Measurements from ENCODE around the gene FYTTD1.
"Not testable (repeated sequence)": the region's sequence is repeated elsewhere in the genome, so short reads cannot be mapped to it uniquely, and the experiment has no call there.

FYTTD1 gene

DNA sequence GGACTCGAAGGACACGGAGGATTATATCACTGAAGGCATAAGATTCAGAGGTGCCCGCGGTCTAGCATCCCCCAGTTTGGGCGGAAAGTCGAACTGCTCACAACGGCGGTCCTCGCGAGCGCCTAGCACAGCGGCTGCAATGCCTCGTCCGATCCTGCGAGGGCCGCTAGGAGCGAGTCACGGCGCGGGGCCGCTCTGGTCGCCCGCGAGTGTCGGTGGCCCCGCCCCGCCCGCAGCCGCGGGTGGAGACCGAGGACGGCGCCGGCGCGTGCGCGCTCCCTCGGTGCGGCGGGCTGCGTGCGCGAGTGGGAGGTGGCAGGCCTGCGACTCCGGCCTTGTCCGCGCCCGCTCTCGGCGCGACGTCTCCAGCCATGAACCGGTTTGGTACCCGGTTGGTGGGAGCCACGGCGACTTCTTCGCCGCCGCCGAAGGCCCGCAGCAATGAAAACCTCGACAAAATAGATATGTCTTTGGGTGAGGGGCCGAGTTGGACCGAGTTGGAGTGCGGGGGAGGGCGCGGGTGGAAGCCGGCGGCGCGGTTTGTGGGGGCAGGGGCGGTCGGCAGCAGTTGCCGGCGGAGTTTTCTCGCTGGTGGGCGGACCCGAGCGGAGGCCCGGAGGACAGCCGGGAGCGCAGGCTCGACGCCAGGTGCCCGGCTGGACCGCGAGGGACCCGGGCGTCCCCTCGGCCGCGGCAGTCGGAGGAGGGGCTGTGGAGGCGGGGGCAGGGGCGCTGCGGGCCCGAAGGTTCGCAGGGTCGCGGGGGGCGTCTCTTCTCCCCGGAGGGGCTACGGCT, at the start of gene FYTTD1:
FYTTD1 (plus strand) TSS at position 283 of the 795 bp plus-strand sequence; CDS start at position 372, 89 bp downstream.
- DNase-seq (ENCODE audit: low read depth), result peak; percentile 86

- DNase-seq (ENCODE audit: low read depth), result no peak
Measured at GRCh38 chr3:197700095-197700494, 49.6 kb upstream of the FYTTD1 start.

DNA sequence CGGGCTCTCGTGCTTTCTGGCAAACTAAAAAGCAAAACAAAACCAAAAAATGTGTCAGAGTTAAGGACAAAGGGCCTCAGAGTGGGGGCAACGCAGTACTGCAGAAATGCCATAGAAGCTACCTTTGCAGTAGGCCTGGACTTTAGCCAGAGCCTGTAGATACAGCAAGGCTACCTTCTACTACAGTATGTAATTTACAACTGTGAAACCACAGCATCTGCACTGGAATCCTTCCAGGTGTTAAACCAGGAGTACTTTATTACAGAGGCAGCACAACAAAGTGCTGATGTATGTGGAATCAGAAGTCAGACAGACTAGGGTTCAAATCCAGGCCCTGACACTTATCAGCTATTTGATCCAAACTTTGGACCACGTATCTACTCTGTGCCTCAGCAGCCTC, 47.8 kb upstream of the FYTTD1 start:
- DNase-seq (ENCODE audit: low read depth), result no peak

DNA sequence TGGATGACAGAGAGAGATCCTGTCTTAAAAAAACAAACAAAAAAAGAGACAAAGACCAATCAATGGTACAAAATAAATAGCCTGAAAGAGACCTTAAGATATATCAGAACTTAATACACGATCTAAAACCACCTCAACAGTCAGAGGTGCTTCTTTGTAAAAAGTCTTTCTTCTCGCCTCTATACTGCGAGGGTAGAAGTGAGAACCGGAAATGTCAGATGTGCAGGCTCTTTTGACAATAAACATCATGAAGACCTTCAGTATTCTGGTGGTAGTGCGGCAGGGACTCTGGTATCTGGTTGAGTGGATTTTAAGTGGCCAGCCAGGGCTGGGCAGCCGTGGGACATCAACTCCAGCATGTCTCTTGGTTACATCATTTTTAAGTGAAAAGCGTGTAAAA, 43.0 kb upstream of the FYTTD1 start:
- DNase-seq (ENCODE audit: low read depth), result no peak

- DNase-seq (ENCODE audit: low read depth), result no peak
Measured at GRCh38 chr3:197709135-197709534, 40.5 kb upstream of the FYTTD1 start.

GRCh38 chr3:197710965-197711364, 38.7 kb upstream of the FYTTD1 start:
- DNase-seq (ENCODE audit: low read depth), result not testable (repeated sequence)

DNA sequence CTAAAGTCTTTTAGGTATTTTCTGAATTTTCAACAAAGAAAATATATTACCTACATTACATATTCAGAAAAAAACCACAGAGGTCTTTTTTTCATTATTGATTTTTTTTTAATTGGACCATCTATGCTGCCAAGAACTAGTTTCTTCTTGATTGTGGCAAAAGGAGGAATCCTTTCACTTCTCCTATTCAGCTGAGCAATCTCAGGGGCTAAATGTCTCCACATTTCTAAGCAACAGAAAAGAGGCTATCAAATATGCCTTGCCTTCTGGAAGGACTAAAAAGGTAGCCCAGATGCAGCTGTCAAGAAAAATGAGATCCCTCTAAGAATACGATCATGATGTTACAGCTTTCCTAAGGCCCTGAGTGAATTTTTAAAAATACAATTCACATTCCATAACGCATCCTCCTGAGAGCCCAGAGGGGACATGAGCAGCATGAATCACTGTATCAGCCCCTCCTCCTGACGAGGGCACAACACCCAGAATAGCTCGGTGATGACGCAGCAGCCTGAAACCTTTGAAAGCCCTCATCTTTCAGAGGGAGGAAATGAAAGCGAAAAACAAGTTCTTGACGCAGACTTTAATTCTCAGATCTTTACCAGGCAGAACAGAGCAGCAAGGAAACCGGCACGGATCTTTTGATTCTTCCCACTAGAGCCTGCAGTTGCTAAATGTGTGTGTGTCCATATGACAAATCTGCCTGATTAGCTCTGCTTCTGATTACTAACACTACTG, 37.5 kb upstream of the FYTTD1 start:
- peak; percentile 77 for DNase-seq (ENCODE audit: low read depth)

DNA sequence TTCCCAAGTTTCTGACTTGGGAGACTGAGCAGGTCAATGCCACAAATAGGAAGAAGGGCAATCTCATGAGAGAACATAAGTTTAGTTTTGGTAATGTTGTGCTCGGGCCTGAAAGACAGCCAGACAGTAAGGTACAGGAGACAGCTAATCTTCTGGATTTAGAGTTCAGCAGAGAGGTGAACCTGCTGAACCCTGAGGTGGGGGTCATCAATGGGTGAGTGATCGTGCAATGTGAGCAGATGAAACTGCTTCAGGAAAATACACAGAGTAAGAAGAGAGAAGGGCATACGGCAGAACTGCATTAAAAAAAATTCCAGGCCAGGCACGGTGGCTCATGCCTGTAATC, 36.2 kb upstream of the FYTTD1 start:
- no peak for DNase-seq (ENCODE audit: low read depth)

DNA sequence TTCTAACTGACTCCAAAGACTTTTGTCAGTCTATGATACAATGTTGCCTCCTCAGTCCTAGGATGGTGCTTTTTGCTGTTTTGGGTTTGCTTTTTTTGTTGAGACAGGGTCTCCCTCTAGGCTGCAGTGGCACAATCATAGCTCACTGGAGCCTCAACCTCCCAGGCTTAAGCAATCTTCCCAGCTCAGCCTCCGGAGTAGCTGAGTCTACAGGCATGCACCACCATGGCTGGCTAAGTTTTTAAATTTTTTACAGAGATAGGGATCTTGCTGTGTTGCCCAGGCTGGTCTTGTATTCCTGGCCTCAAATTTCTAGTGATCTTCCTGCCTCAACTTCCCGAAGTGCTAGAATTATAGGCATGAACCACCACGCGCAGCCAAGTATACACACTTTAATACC, 35.4 kb upstream of the FYTTD1 start:
- DNase-seq (ENCODE audit: low read depth), result no peak

GRCh38 chr3:197718891-197719290, 30.8 kb upstream of the FYTTD1 start:
- DNase-seq (ENCODE audit: low read depth), result no peak

- no peak for DNase-seq (ENCODE audit: low read depth)
Measured at GRCh38 chr3:197720694-197721093, 29.0 kb upstream of the FYTTD1 start.

DNA sequence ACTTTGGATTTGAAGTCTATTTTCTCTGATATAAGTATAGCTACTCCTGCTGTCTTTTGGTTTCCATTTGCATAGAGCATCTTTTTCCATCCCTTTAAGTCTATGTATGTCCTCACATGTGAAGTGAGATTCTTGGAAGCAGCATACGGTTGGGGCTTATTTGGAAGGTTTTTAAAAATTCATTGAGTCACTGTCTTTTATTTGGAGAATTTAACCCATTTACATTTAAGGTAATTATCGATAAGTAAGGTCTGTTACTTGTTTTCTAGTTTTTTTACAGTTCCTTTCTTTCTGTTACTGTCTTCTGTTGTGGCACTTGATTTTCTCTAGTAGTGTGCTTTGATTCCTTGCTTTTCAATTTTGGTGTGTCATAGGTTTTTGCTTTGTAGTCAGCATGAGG, 26.9 kb upstream of the FYTTD1 start:
- no peak for DNase-seq (ENCODE audit: low read depth)

- not testable (repeated sequence) for DNase-seq (ENCODE audit: low read depth)
Measured at GRCh38 chr3:197727878-197728277, 21.8 kb upstream of the FYTTD1 start.

DNA sequence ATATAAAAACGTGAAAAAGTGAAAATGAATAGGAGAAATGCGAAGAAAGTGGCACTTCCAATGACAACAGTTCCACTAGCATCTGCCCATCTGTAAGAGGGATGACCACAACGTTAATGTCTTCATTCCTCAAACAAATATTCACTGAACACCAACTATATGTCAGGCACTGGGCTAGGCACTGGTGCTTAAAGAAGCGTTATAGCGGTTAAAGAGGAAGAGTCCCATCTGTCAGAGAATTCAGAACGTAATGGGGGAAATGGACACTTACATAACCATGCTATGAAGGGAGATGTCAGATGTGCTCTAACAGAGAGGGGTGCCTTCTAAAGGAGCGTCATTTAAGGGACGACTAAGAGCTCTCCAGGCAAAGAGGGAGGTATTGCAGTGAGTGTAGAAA, 21.2 kb upstream of the FYTTD1 start:
- no peak for DNase-seq (ENCODE audit: low read depth)

DNA sequence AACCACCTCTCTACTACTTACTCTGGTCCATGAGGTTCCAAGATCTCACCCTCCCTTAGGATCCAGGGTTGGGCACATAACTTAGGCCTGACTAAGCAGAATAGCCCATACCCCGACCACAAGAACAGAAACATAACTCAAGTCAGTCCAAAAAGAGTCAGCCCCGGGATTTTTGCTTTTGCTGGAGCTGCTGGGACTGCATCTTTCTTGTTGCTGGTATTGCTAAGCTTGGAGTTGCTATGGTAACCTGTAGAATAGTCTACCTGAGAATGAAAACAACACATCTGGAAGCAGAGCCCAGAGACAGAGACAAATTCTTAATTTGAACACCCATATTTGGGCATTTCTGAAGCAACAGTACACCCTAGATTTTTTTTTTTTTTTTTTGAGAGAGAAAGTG, 19.5 kb upstream of the FYTTD1 start:
- no peak for DNase-seq (ENCODE audit: low read depth)

GRCh38 chr3:197730770-197731169, 18.9 kb upstream of the FYTTD1 start:
- not testable (repeated sequence) for DNase-seq (ENCODE audit: low read depth)

DNA sequence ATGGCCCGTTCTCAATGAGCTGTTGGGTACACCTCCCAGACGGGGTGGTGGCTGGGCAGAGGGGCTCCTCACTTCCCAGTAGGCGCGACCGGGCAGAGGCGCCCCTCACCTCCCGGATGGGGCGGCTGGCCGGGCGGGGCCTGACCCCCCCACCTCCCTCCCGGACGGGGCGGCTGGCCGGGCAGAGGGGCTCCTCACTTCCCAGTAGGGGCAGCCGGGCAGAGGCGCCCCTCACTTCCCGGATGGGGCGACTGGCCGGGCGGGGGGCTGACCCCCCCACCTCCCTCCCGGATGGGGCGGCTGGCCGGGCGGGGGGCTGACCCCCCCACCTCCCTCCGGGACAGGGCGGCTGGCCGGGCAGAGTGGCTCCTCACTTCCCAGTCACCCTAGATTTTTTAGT, 18.2 kb upstream of the FYTTD1 start:
- not testable (repeated sequence) for DNase-seq (ENCODE audit: low read depth)

DNA sequence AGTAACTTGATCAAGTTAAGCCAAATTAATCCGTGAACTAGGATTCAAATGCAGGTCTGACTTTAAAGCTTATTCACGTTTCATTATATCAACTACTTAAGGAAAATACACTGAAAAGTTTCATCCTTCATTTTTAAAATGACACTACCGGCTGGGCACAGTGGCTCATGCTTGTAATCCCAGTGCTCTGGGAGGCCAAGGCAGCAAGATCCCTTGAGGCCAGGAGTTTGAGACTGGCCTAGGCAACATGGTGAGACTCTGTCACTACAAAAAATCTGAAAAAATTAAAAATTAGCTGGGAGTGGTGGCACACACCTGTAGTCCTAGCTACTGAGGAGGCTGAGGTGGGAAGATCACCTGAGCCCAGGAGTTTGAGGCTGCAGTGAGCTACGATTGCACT, 16.6 kb upstream of the FYTTD1 start:
- DNase-seq (ENCODE audit: low read depth), result no peak

- DNase-seq (ENCODE audit: low read depth), result no peak
Measured at GRCh38 chr3:197734667-197735318, 14.9 kb upstream of the FYTTD1 start.

DNA sequence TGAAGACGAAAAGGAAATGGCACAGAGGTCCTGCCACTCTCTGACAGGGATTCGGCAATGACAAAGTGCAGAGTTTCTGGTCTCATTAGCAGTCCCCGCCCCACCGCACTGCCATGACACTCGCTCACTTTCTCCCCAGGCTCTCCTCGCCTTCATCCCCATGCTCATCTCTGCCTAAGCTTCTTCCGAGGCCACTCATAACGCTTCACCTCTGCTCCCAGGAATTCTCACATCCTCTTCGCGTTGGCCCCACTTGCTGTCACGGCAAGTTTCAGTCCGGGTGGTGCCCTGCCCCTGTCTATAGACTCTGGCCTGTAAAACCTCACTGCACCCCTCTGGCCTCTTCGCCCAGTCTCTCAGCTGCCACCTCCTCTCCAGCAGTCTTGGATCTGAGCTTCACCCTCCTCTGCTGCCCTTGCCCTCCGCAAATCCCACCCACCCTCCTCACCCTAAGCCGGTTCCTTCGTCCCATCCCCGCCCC, 13.6 kb upstream of the FYTTD1 start:
- DNase-seq (ENCODE audit: low read depth), result peak; percentile 41

DNA sequence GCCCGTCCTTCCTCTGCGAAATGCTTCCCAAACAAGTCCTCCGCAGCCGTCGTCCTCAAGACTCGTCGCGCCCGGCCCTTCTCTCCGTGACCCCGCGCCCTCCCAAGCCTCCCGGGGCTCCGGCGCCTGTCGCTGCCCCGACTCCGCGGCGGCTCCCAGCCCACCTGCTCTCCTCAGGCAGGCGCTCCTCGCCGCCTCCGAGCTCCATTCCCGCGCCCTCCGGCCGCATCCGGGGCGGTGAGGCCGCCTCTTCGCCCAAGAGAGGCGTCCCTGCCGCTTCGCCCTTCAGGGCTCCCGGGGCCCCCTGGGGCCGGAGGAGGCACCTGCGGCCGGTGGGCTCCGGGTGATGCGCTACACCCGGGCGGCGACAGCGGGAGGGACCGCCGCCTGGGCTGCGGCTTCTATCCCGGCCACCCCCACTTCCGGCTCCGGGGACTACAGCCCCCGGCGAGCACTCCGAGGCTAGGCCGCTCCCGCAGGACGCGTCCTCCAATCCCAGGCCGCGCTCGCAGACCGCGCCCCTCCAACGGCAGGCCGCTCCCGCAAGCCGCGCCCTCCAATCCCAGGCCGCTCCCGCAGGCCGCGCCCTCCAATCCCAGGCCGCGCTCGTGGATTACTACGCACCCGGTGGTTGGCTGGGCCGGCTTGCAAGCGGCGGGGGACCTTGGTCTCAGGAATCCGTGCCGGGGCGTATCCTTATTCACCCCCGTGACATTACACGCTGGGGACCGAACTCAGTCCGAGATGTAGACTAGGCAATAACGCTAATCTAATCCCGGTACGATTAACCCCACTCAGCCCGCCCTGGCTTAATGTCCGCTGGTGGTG, 13.0 kb upstream of the FYTTD1 start, which contains the start of gene RUBCN:
RUBCN (minus strand) TSS at position 414 of the 828 bp plus-strand sequence; CDS start at position 229, 185 bp downstream.
- DNase-seq (ENCODE audit: low read depth), result peak; percentile 94

- DNase-seq (ENCODE audit: low read depth), result no peak
Measured at GRCh38 chr3:197737319-197737649, 12.4 kb upstream of the FYTTD1 start.

Data from activated T-cell treated with anti-CD3 and anti-CD28 coated beads for 48 hours (primary cell).